HEK293 (cell line): Measurements from ENCODE around the gene CRABP2.

Experiments
- AEBP2 ChIP-seq: fragments of 450-650 bp; formaldehyde crosslinking; IDR thresholded peaks from 2 replicates; pipeline ENCODE4 v1.5.1; 2016; ENCODE audit warnings: missing biosample characterization, missing genetic modification characterization, borderline replicate concordance
- CTCF ChIP-seq: fragments of 450-650 bp; formaldehyde crosslinking; IDR thresholded peaks from 2 replicates; pipeline ENCODE4 v1.5.1; 2016; ENCODE audit warnings: missing biosample characterization, missing genetic modification characterization
- GLIS2 ChIP-seq: fragments of 450-650 bp; formaldehyde crosslinking; IDR thresholded peaks from 2 replicates; pipeline ENCODE4 v1.5.1; 2016; ENCODE audit warnings: missing biosample characterization, missing genetic modification characterization
- HOXA7 ChIP-seq: sonication (generic); formaldehyde crosslinking; IDR thresholded peaks from 2 replicates; pipeline ENCODE4 v1.8.1; 2022; ENCODE audit warnings: missing genetic modification reagents, borderline replicate concordance
- IKZF3 ChIP-seq: fragments of 450-650 bp; IDR thresholded peaks from 2 replicates; pipeline ENCODE4 v1.5.0; 2018; ENCODE audit warnings: missing biosample characterization, mild to moderate bottlenecking, missing genetic modification characterization, moderate library complexity
- INSM2 ChIP-seq: fragments of 450-650 bp; formaldehyde crosslinking; IDR thresholded peaks from 2 replicates; pipeline ENCODE4 v1.5.1; 2016; ENCODE audit warnings: missing biosample characterization, missing genetic modification characterization
- KLF16 ChIP-seq: fragments of 450-650 bp; formaldehyde crosslinking; IDR thresholded peaks from 2 replicates; pipeline ENCODE4 v1.5.1; 2017; ENCODE audit warnings: missing biosample characterization, missing genetic modification characterization
- PBX3 ChIP-seq: sonication (generic); formaldehyde crosslinking; IDR thresholded peaks from 2 replicates; pipeline ENCODE4 v1.8.1; 2022; ENCODE audit warnings: mild to moderate bottlenecking, moderate library complexity, missing genetic modification reagents
- REPIN1 ChIP-seq: fragments of 450-650 bp; formaldehyde crosslinking; IDR thresholded peaks from 2 replicates; pipeline ENCODE4 v1.5.1; 2017; ENCODE audit warnings: missing biosample characterization, missing genetic modification characterization, low read depth
- SCRT1 ChIP-seq: fragments of 450-650 bp; formaldehyde crosslinking; IDR thresholded peaks from 2 replicates; pipeline ENCODE4 v1.5.1; 2016; ENCODE audit warnings: missing biosample characterization, missing genetic modification characterization, borderline replicate concordance
- SP7 ChIP-seq: fragments of 450-650 bp; formaldehyde crosslinking; IDR thresholded peaks from 2 replicates; pipeline ENCODE4 v1.5.1; 2016; ENCODE audit warnings: missing biosample characterization, missing genetic modification characterization
- TSHZ1 ChIP-seq: fragments of 450-650 bp; formaldehyde crosslinking; IDR thresholded peaks from 2 replicates; pipeline ENCODE4 v1.5.1; 2016; ENCODE audit warnings: missing biosample characterization, missing genetic modification characterization, borderline replicate concordance
- ZBTB17 ChIP-seq: fragments of 450-650 bp; formaldehyde crosslinking; IDR thresholded peaks from 2 replicates; pipeline ENCODE4 v1.5.1; 2016; ENCODE audit warnings: missing biosample characterization, missing genetic modification characterization
- ZBTB6 ChIP-seq: fragments of 450-650 bp; formaldehyde crosslinking; IDR thresholded peaks from 2 replicates; pipeline ENCODE4 v1.5.1; 2017; ENCODE audit warnings: missing biosample characterization, missing genetic modification characterization
- ZNF146 ChIP-seq: fragments of 450-650 bp; formaldehyde crosslinking; IDR thresholded peaks from 2 replicates; pipeline ENCODE4 v1.5.1; 2016; ENCODE audit warnings: missing biosample characterization, missing genetic modification characterization
- ZNF148 ChIP-seq: fragments of 450-650 bp; formaldehyde crosslinking; IDR thresholded peaks from 2 replicates; pipeline ENCODE4 v1.5.0; 2017; ENCODE audit warnings: missing biosample characterization, missing genetic modification characterization, borderline replicate concordance
- ZNF174 ChIP-seq: fragments of 450-650 bp; formaldehyde crosslinking; IDR thresholded peaks from 2 replicates; pipeline ENCODE4 v1.5.0; 2017; ENCODE audit warnings: missing biosample characterization, mild to moderate bottlenecking, missing genetic modification characterization
- ZNF202 ChIP-seq: fragments of 450-650 bp; formaldehyde crosslinking; IDR thresholded peaks from 2 replicates; pipeline ENCODE4 v1.5.1; 2016; ENCODE audit warnings: missing biosample characterization, missing genetic modification characterization, borderline replicate concordance
- ZNF223 ChIP-seq: fragments of 450-650 bp; formaldehyde crosslinking; IDR thresholded peaks from 2 replicates; pipeline ENCODE4 v1.5.1; 2016; ENCODE audit warnings: missing biosample characterization, missing genetic modification characterization
- ZNF510 ChIP-seq: fragments of 450-650 bp; formaldehyde crosslinking; IDR thresholded peaks from 2 replicates; pipeline ENCODE4 v1.5.1; 2018; ENCODE audit warnings: mild to moderate bottlenecking, missing genetic modification characterization, missing biosample characterization; ENCODE audit not compliant: insufficient replicate concordance
- ZNF514 ChIP-seq: fragments of 450-650 bp; formaldehyde crosslinking; IDR thresholded peaks from 2 replicates; pipeline ENCODE4 v1.5.1; 2016; ENCODE audit warnings: missing biosample characterization, missing genetic modification characterization
- ZNF600 ChIP-seq: fragments of 450-650 bp; formaldehyde crosslinking; IDR thresholded peaks from 2 replicates; pipeline ENCODE4 v1.5.1; 2016; ENCODE audit warnings: missing biosample characterization, missing genetic modification characterization
- ZNF677 ChIP-seq: fragments of 450-650 bp; IDR thresholded peaks from 2 replicates; pipeline ENCODE4 v1.5.0; 2018; ENCODE audit warnings: missing biosample characterization, mild to moderate bottlenecking, missing genetic modification characterization, moderate library complexity
- ZNF707 ChIP-seq: fragments of 450-650 bp; formaldehyde crosslinking; IDR thresholded peaks from 2 replicates; pipeline ENCODE4 v1.5.1; 2016; ENCODE audit warnings: missing biosample characterization, missing genetic modification characterization
- ZNF792 ChIP-seq: fragments of 450-650 bp; formaldehyde crosslinking; IDR thresholded peaks from 2 replicates; pipeline ENCODE4 v1.5.1; 2016; ENCODE audit warnings: missing biosample characterization, missing genetic modification characterization
- ZNF837 ChIP-seq: fragments of 450-650 bp; formaldehyde crosslinking; IDR thresholded peaks from 2 replicates; pipeline ENCODE4 v1.5.1; 2016; ENCODE audit warnings: missing biosample characterization, missing genetic modification characterization

CRABP2 gene

GRCh38 chr1:156709757-156710489, 4.5 kb upstream of the CRABP2 start (continued):
- no peak for TF ChIP-seq ZNF146 (tag by site-specific recombination)
- TF ChIP-seq ZNF707 (tag by site-specific recombination) = no peak
- no peak for TF ChIP-seq ZNF514 (tag by site-specific recombination)
- no peak for TF ChIP-seq ZNF837 (tag by site-specific recombination)
- no peak for TF ChIP-seq GLIS2 (tag by site-specific recombination)
- no peak for TF ChIP-seq ZNF174 (tag by site-specific recombination)
- no peak for TF ChIP-seq ZNF792 (tag by site-specific recombination)
- TF ChIP-seq KLF16 = no peak
- no peak for TF ChIP-seq HOXA7 (CRISPR knock-in tag)
- no peak for TF ChIP-seq CTCF (tag by site-specific recombination)
- TF ChIP-seq ZBTB17 = peak; percentile 65; the same call in 1 of the 2 replicates
- no peak for TF ChIP-seq AEBP2
- TF ChIP-seq IKZF3 (tag by site-specific recombination) = 0 out of 2 replicates have a peak, but pooled peaks have one; percentile 32
- 0 out of 2 replicates have a peak, but pooled peaks have one; percentile 34 for TF ChIP-seq SP7 (tag by site-specific recombination)
- TF ChIP-seq ZNF202 (tag by site-specific recombination) = no peak
- TF ChIP-seq INSM2 (tag by site-specific recombination) = no peak
- TF ChIP-seq REPIN1 = no peak
- TF ChIP-seq ZBTB6 (tag by site-specific recombination) = peak; percentile 30; the same call in 1 of the 2 replicates
- no peak for TF ChIP-seq ZNF510
- peak; percentile 100 for TF ChIP-seq ZNF600 (tag by site-specific recombination)
- TF ChIP-seq SCRT1 (tag by site-specific recombination) = no peak
- TF ChIP-seq PBX3 (CRISPR knock-in tag) = no peak
- TF ChIP-seq ZNF223 (tag by site-specific recombination) = no peak
- no peak for TF ChIP-seq TSHZ1 (tag by site-specific recombination)
- no peak for TF ChIP-seq ZNF677 (tag by site-specific recombination)
- TF ChIP-seq ZNF148 (tag by site-specific recombination) = no peak
